CD4-positive, alpha-beta memory T cell (primary cell): ENCODE results near the gene PLA2G4C. TPM values are rescaled to one million over a fixed set of nuclear protein-coding genes. Genes with fewer than 3 reads are reported as not detected.

Experiments
- CTCF ChIA-PET: fragments of 350-600 bp; sonication (Branson Sonifier 250); formaldehyde crosslinking; loops from one replicate; lab custom pipeline; 2021; ENCODE audit warnings: inconsistent platforms; ENCODE audit not compliant: partially characterized antibody; lab: Charles Lee
- POLR2A ChIA-PET: fragments of 350-600 bp; sonication (Branson Sonifier 250); formaldehyde crosslinking; loops from one replicate; lab custom pipeline; 2021; ENCODE audit not compliant: partially characterized antibody; lab: Charles Lee
- DNase-seq, 5 donors: peaks; one replicate each; pipeline versions ENCODE4 v3.0.0 to v3.0.0-alpha.2; 2020 to 2022; ENCODE audit warnings: mixed read lengths in 1 of 5
- H3K27ac ChIP-seq: one replicate; pipeline ENCODE4 v1.7.0; 2013; ENCODE audit warnings: low read depth, low read length
- H3K27me3 ChIP-seq: 2 replicates; pipeline ENCODE4 v1.7.0; 2013; ENCODE audit warnings: mild to moderate bottlenecking, low read length, moderate library complexity; ENCODE audit not compliant: insufficient read depth
- H3K36me3 ChIP-seq: 2 replicates; pipeline ENCODE4 v1.7.0; 2013; ENCODE audit warnings: mild to moderate bottlenecking, low read length, moderate library complexity; ENCODE audit not compliant: insufficient read depth
- H3K4me1 ChIP-seq: 2 replicates; pipeline ENCODE4 v1.7.0; 2013; ENCODE audit warnings: mild to moderate bottlenecking, low read length, moderate library complexity; ENCODE audit not compliant: insufficient read depth
- H3K4me3 ChIP-seq, 2 donors: one replicate each; pipeline ENCODE4 v1.7.0; 2013; ENCODE audit warnings: low read length in 2 of 2, mild to moderate bottlenecking in 1 of 2
- H3K9me3 ChIP-seq, 2 donors: one replicate each; pipeline ENCODE4 v1.7.0; 2013; ENCODE audit warnings: low read length in 2 of 2, control low read depth in 1 of 2; ENCODE audit not compliant: control insufficient read depth in 1 of 2
- H3K27ac Mint-ChIP-seq, 7 donors: one replicate each; pipeline ENCODE4 v1.8.0; 2020 to 2021; ENCODE audit warnings: mixed read lengths in 7 of 7, mild to moderate bottlenecking in 6 of 7, inconsistent platforms in 3 of 7, moderate library complexity in 3 of 7
- H3K27me3 Mint-ChIP-seq, 2 donors: one replicate each; pipeline ENCODE4 v1.8.0; 2020 to 2021; ENCODE audit warnings: mixed read lengths in 2 of 2
- H3K36me3 Mint-ChIP-seq, 2 donors: one replicate each; pipeline ENCODE4 v1.8.0; 2020 to 2021; ENCODE audit warnings: mixed read lengths in 2 of 2, inconsistent platforms in 1 of 2, mild to moderate bottlenecking in 1 of 2
- H3K4me1 Mint-ChIP-seq, 4 donors: one replicate each; pipeline ENCODE4 v1.8.0; 2020 to 2021; ENCODE audit warnings: mixed read lengths in 4 of 4, mild to moderate bottlenecking in 1 of 4
- H3K4me3 Mint-ChIP-seq, 8 donors: one replicate each; pipeline ENCODE4 v1.8.0; 2020 to 2021; ENCODE audit warnings: mixed read lengths in 8 of 8, mild to moderate bottlenecking in 7 of 8, moderate library complexity in 6 of 8, inconsistent platforms in 3 of 8
- H3K9me3 Mint-ChIP-seq, 8 donors: one replicate each; pipeline ENCODE4 v1.8.0; 2020 to 2021; ENCODE audit warnings: mixed read lengths in 8 of 8, mild to moderate bottlenecking in 5 of 8, inconsistent platforms in 3 of 8, moderate library complexity in 1 of 8
- intact Hi-C: fragments of 100-400 bp; cut with micrococcal nuclease; formaldehyde crosslinking; loops from one replicate; pipeline ENCODE4 v1.15.1; 2023
- polyA plus RNA-seq, 2 donors: library from polyadenylated mRNA; unstranded; fragments of 300-500 nt; fragmentation: Illumina TruSeq; gene quantifications; one replicate each; pipeline ENCODE4 v1.2.3, GENCODE V29; 2021
- total RNA-seq, 2 experiments: library from RNA; stranded (reverse); gene quantifications; one replicate each; pipeline ENCODE4 v1.2.3, GENCODE V29; 2021

The PLA2G4C gene
- total and polyA plus RNA-seq, 4 experiments from 2014 or later = 0.44 to 11.1 (median 5.8) TPM

GRCh38 chr19:48147597-48148175, 37.1 kb upstream of the PLA2G4C start:
- intact Hi-C loops = no loop called here
- ChIA-PET POLR2A (no interaction called here), CTCF (interaction anchor here (1.0 to 1.4 kb wide), 2 partner anchors 10 to 44 kb away, joined by 3 read pairs; no protein-coding TSS in a partner anchor)
- no peaks in the 10 kb centered on the region for H3K27me3 Mint-ChIP-seq
- Histone ChIP-seq H3K36me3 (peaks cover 21% of the 10 kb centered on the region), H3K4me3 (no peak overlapping the region), H3K4me1 (no peaks in the 10 kb centered on the region), H3K27me3 (no peaks in the 10 kb centered on the region), H3K9me3 (no peaks in the 10 kb centered on the region), H3K27ac (no peak overlapping the region)
- peaks cover 0 to 2% (median 0%) of the 10 kb centered on the region in 4 donors for H3K4me1 Mint-ChIP-seq
- no peak overlapping the region for H3K27ac Mint-ChIP-seq
- H3K36me3 Mint-ChIP-seq = peaks cover 45 to 69% of the 10 kb centered on the region in 2 donors
- no peaks in the 10 kb centered on the region for H3K9me3 Mint-ChIP-seq
- DNase-seq = no peak
- H3K4me3 Mint-ChIP-seq = no peak overlapping the region

- Mint-ChIP-seq H3K27ac (peak overlapping the region in 3 of 7 donors; percentile 3 to 82 (median 35)), H3K4me3 (no peak overlapping the region), H3K4me1 (no peaks in the 10 kb centered on the region), H3K36me3 (peaks cover 37 to 46% of the 10 kb centered on the region in 2 donors), H3K9me3 (no peaks in the 10 kb centered on the region), H3K27me3 (no peaks in the 10 kb centered on the region)
- peaks cover 11% of the 10 kb centered on the region for H3K36me3 ChIP-seq
- ChIA-PET POLR2A (no interaction called here), CTCF (interaction anchor here (1.1 kb wide), 1 partner anchor 128 kb away, joined by 5 read pairs; no protein-coding TSS in a partner anchor)
- H3K27ac ChIP-seq = no peak overlapping the region
- no peak overlapping the region for H3K4me3 ChIP-seq
- no peaks in the 10 kb centered on the region for H3K27me3 ChIP-seq
- intact Hi-C loops = no loop called here
- no peaks in the 10 kb centered on the region for H3K4me1 ChIP-seq
- H3K9me3 ChIP-seq = no peaks in the 10 kb centered on the region
- no peak for DNase-seq
Observed at GRCh38 chr19:48139053-48139452, 28.4 kb upstream of the PLA2G4C start.

GRCh38 chr19:48137411-48137810, 26.8 kb upstream of the PLA2G4C start:
- H3K4me3 Mint-ChIP-seq = no peak overlapping the region
- DNase-seq = no peak
- H3K36me3 Mint-ChIP-seq = peaks cover 25 to 33% of the 10 kb centered on the region in 2 donors
- no peaks in the 10 kb centered on the region for H3K27me3 Mint-ChIP-seq
- no peaks in the 10 kb centered on the region for H3K4me1 ChIP-seq
- no peaks in the 10 kb centered on the region for H3K9me3 ChIP-seq
- no peaks in the 10 kb centered on the region for H3K27me3 ChIP-seq
- no peaks in the 10 kb centered on the region for H3K4me1 Mint-ChIP-seq
- H3K36me3 ChIP-seq = peaks cover 11% of the 10 kb centered on the region
- H3K27ac Mint-ChIP-seq = peak overlapping the region in 1 of 7 donors; percentile 72
- H3K4me3 ChIP-seq = no peak overlapping the region
- CTCF ChIA-PET = no interaction called here
- POLR2A ChIA-PET = no interaction called here
- intact Hi-C loops = no loop called here
- H3K9me3 Mint-ChIP-seq = no peaks in the 10 kb centered on the region
- no peak overlapping the region for H3K27ac ChIP-seq

- H3K9me3 Mint-ChIP-seq = no peaks in the 10 kb centered on the region
- H3K4me1 Mint-ChIP-seq = no peaks in the 10 kb centered on the region
- H3K27me3 ChIP-seq = no peaks in the 10 kb centered on the region
- H3K4me3 Mint-ChIP-seq = no peak overlapping the region
- peaks cover 29 to 31% of the 10 kb centered on the region in 2 donors for H3K36me3 Mint-ChIP-seq
- POLR2A ChIA-PET = no interaction called here
- no peak overlapping the region for H3K4me3 ChIP-seq
- no peaks in the 10 kb centered on the region for H3K4me1 ChIP-seq
- CTCF ChIA-PET = no interaction called here
- H3K27ac ChIP-seq = no peak overlapping the region
- no peaks in the 10 kb centered on the region for H3K9me3 ChIP-seq
- intact Hi-C loops = no loop called here
- H3K27me3 Mint-ChIP-seq = no peaks in the 10 kb centered on the region
- no peak for DNase-seq
- peaks cover 11% of the 10 kb centered on the region for H3K36me3 ChIP-seq
- no peak overlapping the region for H3K27ac Mint-ChIP-seq
Observed at GRCh38 chr19:48136547-48136946, 25.9 kb upstream of the PLA2G4C start.

- no peaks in the 10 kb centered on the region for H3K9me3 Mint-ChIP-seq
- Histone ChIP-seq H3K36me3 (peaks cover 17% of the 10 kb centered on the region), H3K27ac (no peak overlapping the region), H3K4me1 (no peaks in the 10 kb centered on the region), H3K9me3 (no peaks in the 10 kb centered on the region), H3K27me3 (no peaks in the 10 kb centered on the region), H3K4me3 (no peak overlapping the region)
- H3K36me3 Mint-ChIP-seq = peaks cover 30 to 40% of the 10 kb centered on the region in 2 donors
- H3K27me3 Mint-ChIP-seq = no peaks in the 10 kb centered on the region
- ChIA-PET POLR2A (no interaction called here), CTCF (interaction anchor here (1.0 kb wide), 1 partner anchor 28 kb away, joined by 4 read pairs; no protein-coding TSS in a partner anchor)
- no peaks in the 10 kb centered on the region for H3K4me1 Mint-ChIP-seq
- no peak overlapping the region for H3K27ac Mint-ChIP-seq
- no peak for DNase-seq
- no peak overlapping the region for H3K4me3 Mint-ChIP-seq
- intact Hi-C loops = no loop called here
Observed at GRCh38 chr19:48135411-48135810, 24.8 kb upstream of the PLA2G4C start.

- Mint-ChIP-seq H3K4me3 (no peak overlapping the region), H3K4me1 (no peaks in the 10 kb centered on the region), H3K27me3 (no peaks in the 10 kb centered on the region), H3K9me3 (peaks cover 0 to 2% (median 0%) of the 10 kb centered on the region in 8 donors), H3K36me3 (peaks cover 29 to 46% of the 10 kb centered on the region in 2 donors), H3K27ac (no peak overlapping the region)
- CTCF ChIA-PET = interaction anchor here (1.1 kb wide), 1 partner anchor 23 kb away, joined by 3 read pairs; the partner anchor contains the start of gene PLA2G4C
- POLR2A ChIA-PET = no interaction called here
- intact Hi-C loops = no loop called here
- Histone ChIP-seq H3K27ac (no peak overlapping the region), H3K4me3 (no peak overlapping the region), H3K9me3 (no peaks in the 10 kb centered on the region), H3K36me3 (peaks cover 11% of the 10 kb centered on the region), H3K4me1 (no peaks in the 10 kb centered on the region), H3K27me3 (no peaks in the 10 kb centered on the region)
- no peak for DNase-seq
Observed at GRCh38 chr19:48133094-48133493, 22.5 kb upstream of the PLA2G4C start.

GRCh38 chr19:48127561-48127960, 16.9 kb upstream of the PLA2G4C start:
- H3K4me1 Mint-ChIP-seq = no peaks in the 10 kb centered on the region
- intact Hi-C loops = no loop called here
- no peak overlapping the region for H3K4me3 Mint-ChIP-seq
- Histone ChIP-seq H3K27ac (no peak overlapping the region), H3K27me3 (no peaks in the 10 kb centered on the region), H3K4me1 (no peaks in the 10 kb centered on the region), H3K4me3 (no peak overlapping the region), H3K9me3 (no peaks in the 10 kb centered on the region), H3K36me3 (peaks cover 22% of the 10 kb centered on the region)
- ChIA-PET CTCF (interaction anchor here (0.9 kb wide), 1 partner anchor 27 kb away, joined by 3 read pairs; no protein-coding TSS in a partner anchor), POLR2A (no interaction called here)
- peaks cover 0 to 2% (median 0%) of the 10 kb centered on the region in 8 donors for H3K9me3 Mint-ChIP-seq
- no peaks in the 10 kb centered on the region for H3K27me3 Mint-ChIP-seq
- no peak overlapping the region for H3K27ac Mint-ChIP-seq
- H3K36me3 Mint-ChIP-seq = peaks cover 55 to 67% of the 10 kb centered on the region in 2 donors
- DNase-seq = no peak
